ENCODE data around the gene IL2RA. TPM values are rescaled to one million over a fixed set of nuclear protein-coding genes. Genes with fewer than 3 reads are reported as not detected.

The IL2RA gene
- total RNA-seq, 1 donor: not detected

DNA sequence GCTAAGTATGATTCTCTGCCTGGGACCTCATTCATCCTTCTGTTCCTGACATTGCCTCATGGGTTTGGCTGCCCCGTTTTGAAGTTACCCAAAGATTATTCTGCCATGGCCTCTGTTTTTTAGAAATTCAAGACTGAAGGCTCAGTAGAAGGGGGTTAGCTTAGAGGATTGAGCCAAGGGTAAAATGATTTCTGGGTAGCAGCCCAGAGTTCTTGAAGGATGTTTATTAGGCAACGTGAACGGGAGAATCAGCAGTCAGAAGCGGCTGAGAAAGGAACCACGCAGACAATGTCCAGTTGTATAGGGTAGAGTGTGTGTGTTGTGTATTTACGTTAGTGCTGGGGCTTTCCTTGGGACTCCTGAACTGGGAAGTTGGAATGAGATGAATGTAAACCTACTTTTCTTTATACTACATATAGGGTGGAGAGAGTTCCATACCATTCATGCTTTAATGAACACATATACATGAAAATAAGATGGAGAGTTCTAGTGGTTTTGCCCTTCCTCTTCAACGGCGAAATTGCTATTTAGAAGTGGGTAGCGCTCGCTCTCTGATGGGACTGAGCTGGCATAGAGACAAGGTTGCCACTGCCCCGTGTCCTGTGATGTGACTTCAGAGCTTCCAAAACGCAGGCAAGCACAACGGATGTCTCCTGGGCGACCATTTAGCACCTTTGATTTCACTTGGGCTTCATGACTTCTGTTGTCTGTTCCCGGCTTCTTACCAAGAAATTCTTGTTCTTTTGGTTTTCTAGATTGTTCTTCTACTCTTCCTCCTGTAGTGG is 49.9 kb downstream of the IL2RA start:
- TF ChIP-seq, protein P1, sequence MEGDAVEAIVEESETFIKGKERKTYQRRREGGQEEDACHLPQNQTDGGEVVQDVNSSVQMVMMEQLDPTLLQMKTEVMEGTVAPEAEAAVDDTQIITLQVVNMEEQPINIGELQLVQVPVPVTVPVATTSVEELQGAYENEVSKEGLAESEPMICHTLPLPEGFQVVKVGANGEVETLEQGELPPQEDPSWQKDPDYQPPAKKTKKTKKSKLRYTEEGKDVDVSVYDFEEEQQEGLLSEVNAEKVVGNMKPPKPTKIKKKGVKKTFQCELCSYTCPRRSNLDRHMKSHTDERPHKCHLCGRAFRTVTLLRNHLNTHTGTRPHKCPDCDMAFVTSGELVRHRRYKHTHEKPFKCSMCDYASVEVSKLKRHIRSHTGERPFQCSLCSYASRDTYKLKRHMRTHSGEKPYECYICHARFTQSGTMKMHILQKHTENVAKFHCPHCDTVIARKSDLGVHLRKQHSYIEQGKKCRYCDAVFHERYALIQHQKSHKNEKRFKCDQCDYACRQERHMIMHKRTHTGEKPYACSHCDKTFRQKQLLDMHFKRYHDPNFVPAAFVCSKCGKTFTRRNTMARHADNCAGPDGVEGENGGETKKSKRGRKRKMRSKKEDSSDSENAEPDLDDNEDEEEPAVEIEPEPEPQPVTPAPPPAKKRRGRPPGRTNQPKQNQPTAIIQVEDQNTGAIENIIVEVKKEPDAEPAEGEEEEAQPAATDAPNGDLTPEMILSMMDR (IDR thresholded peaks at IDR 0.05; ENCODE audit: extremely low read depth, low read depth, low read length): no peak
- H3K9me3 ChIP-seq (ENCODE audit: low read depth, low read length): no peaks in the 10 kb centered on the region
- no peak overlapping the region for H3K4me2 ChIP-seq (ENCODE audit: insufficient read depth, low read length)
- H3K36me3 ChIP-seq (ENCODE audit: insufficient read depth, low read length): no peaks in the 10 kb centered on the region
- no peaks in the 10 kb centered on the region for H4K20me1 ChIP-seq (ENCODE audit: insufficient read depth, low read length)
- no peak overlapping the region for H3K4me3 ChIP-seq (ENCODE audit: insufficient read depth, low read length)
- no peak for DNase-seq (ENCODE audit: insufficient read length, low spot score, missing footprints)
- H3K79me2 ChIP-seq (ENCODE audit: insufficient read depth, low read length): no peaks in the 10 kb centered on the region
- peaks cover 8% of the 10 kb centered on the region for H3K27me3 ChIP-seq (ENCODE audit: insufficient read depth, low read length)
- peaks cover 16% of the 10 kb centered on the region for H3K4me1 ChIP-seq (ENCODE audit: insufficient read depth, low read length)
- H2AFZ ChIP-seq (ENCODE audit: low read length): no peak overlapping the region
- no peak overlapping the region for H3K27ac ChIP-seq (ENCODE audit: low read depth, low read length)

DNA sequence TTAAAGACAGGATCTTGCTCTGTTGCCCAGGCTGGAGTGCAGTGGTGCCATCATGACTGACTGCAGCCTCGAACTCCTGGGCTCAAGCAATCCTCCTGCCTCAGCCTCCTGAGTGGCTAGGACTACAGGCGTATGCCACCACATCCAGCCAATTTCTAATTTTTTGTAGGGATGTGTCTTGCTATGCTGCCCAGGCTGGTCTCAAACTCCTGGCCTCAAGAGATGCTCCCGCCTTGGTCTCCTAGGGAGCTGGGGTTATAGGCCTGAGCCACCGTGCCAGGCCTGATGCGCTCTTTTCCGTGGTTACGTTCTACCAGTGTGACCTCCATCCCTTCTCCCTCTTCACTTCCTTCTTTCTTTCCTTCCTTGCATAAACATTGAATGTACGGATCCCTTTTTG is 50.6 kb downstream of the IL2RA start:
- H3K79me2 ChIP-seq (ENCODE audit: insufficient read depth, low read length): no peaks in the 10 kb centered on the region
- H3K4me2 ChIP-seq (ENCODE audit: insufficient read depth, low read length): no peak overlapping the region
- DNase-seq (ENCODE audit: insufficient read length, low spot score, missing footprints): no peak
- H3K27ac ChIP-seq (ENCODE audit: low read depth, low read length): no peak overlapping the region
- no peak overlapping the region for H2AFZ ChIP-seq (ENCODE audit: low read length)
- H4K20me1 ChIP-seq (ENCODE audit: insufficient read depth, low read length): no peaks in the 10 kb centered on the region
- TF ChIP-seq, protein P1 (IDR thresholded peaks at IDR 0.05; ENCODE audit: extremely low read depth, low read depth, low read length): no peak
- H3K9me3 ChIP-seq (ENCODE audit: low read depth, low read length): no peaks in the 10 kb centered on the region
- H3K27me3 ChIP-seq (ENCODE audit: insufficient read depth, low read length): peaks cover 10% of the 10 kb centered on the region
- H3K4me3 ChIP-seq (ENCODE audit: insufficient read depth, low read length): no peak overlapping the region
- H3K4me1 ChIP-seq (ENCODE audit: insufficient read depth, low read length): peaks cover 16% of the 10 kb centered on the region
- no peaks in the 10 kb centered on the region for H3K36me3 ChIP-seq (ENCODE audit: insufficient read depth, low read length)

DNA sequence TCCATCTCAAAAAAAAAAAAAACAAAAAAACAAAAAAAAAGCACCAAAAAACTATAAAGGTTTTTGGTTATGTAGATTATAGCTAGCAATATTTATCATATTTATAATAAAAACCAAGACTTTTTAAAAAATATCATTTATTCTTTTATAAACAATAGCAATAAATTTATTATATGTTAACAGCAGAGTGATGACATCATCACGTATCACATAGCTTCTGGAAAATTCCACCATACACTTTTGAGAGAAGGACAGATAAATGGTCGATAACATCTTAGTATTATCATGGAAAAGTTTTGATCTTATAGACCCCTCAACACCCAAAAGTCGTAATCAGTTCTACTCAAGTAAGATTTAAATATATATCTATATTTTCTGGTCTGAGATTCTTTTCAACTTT is 51.6 kb downstream of the IL2RA start:
- DNase-seq (ENCODE audit: insufficient read length, low spot score, missing footprints): no peak
- Histone ChIP-seq H3K36me3 (ENCODE audit: insufficient read depth, low read length) (no peaks in the 10 kb centered on the region), H3K4me2 (ENCODE audit: insufficient read depth, low read length) (no peak overlapping the region)

DNA sequence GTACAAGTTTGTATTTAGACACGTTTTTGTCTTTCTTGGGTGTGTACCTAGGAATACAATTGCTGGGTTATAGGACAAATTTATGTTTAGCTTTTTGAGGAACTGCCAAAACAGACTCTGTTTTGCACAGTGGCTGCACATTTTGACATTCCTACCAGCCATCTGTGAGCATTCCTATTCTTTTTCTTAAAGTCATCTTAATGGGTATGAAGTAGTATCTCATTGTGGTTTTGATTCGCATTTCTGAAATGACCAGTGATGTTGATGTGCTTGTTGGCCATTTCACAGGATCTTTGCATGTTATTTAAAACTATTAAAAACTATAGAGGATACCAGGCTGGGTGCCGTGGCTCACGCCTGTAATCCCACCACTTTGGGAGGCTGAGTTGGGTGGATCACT is 52.2 kb downstream of the IL2RA start:
- H3K79me2 ChIP-seq (ENCODE audit: insufficient read depth, low read length): no peaks in the 10 kb centered on the region
- no peaks in the 10 kb centered on the region for H3K9me3 ChIP-seq (ENCODE audit: low read depth, low read length)
- peaks cover 16% of the 10 kb centered on the region for H3K4me1 ChIP-seq (ENCODE audit: insufficient read depth, low read length)
- TF ChIP-seq, protein P1 (IDR thresholded peaks at IDR 0.05; ENCODE audit: extremely low read depth, low read depth, low read length): no peak
- no peaks in the 10 kb centered on the region for H3K36me3 ChIP-seq (ENCODE audit: insufficient read depth, low read length)
- DNase-seq (ENCODE audit: insufficient read length, low spot score, missing footprints): no peak
- peaks cover 2% of the 10 kb centered on the region for H3K27me3 ChIP-seq (ENCODE audit: insufficient read depth, low read length)
- no peaks in the 10 kb centered on the region for H4K20me1 ChIP-seq (ENCODE audit: insufficient read depth, low read length)
- H3K4me3 ChIP-seq (ENCODE audit: insufficient read depth, low read length): no peak overlapping the region
- no peak overlapping the region for H3K4me2 ChIP-seq (ENCODE audit: insufficient read depth, low read length)
- no peak overlapping the region for H3K27ac ChIP-seq (ENCODE audit: low read depth, low read length)
- no peak overlapping the region for H2AFZ ChIP-seq (ENCODE audit: low read length)

More for the DNA sequence above, 51.6 kb downstream of the IL2RA start:
- H3K4me1 ChIP-seq (ENCODE audit: insufficient read depth, low read length): peaks cover 16% of the 10 kb centered on the region
- H3K79me2 ChIP-seq (ENCODE audit: insufficient read depth, low read length): no peaks in the 10 kb centered on the region
- H3K9me3 ChIP-seq (ENCODE audit: low read depth, low read length): no peaks in the 10 kb centered on the region
- H3K27me3 ChIP-seq (ENCODE audit: insufficient read depth, low read length): peaks cover 6% of the 10 kb centered on the region
- no peak overlapping the region for H2AFZ ChIP-seq (ENCODE audit: low read length)
- TF ChIP-seq, protein P1 (IDR thresholded peaks at IDR 0.05; ENCODE audit: extremely low read depth, low read depth, low read length): no peak
- H4K20me1 ChIP-seq (ENCODE audit: insufficient read depth, low read length): no peaks in the 10 kb centered on the region
- no peak overlapping the region for H3K4me3 ChIP-seq (ENCODE audit: insufficient read depth, low read length)
- no peak overlapping the region for H3K27ac ChIP-seq (ENCODE audit: low read depth, low read length)
